ENCODE data around the gene NLRP5.

GRCh38 chr19:56079609-56080008 lies 93.0 kb downstream of the NLRP5 start:
- TF ChIP-seq CTCF (IDR thresholded peaks at IDR 0.05) (no peak), MAZ (IDR thresholded peaks at IDR 0.05; ENCODE audit: borderline replicate concordance, low read depth, low read length) (no peak), POLR2A (IDR thresholded peaks at IDR 0.05; ENCODE audit: low read length) (no peak), RCOR1 (IDR thresholded peaks at IDR 0.05; ENCODE audit: low read depth, low read length) (no peak), CBX8 (IDR thresholded peaks at IDR 0.05) (no peak), RNF2 (IDR thresholded peaks at IDR 0.05; ENCODE audit: borderline replicate concordance, low read depth) (no peak), SMC3 (IDR thresholded peaks at IDR 0.05) (no peak), FOSL2 (IDR thresholded peaks at IDR 0.05) (no peak), FOSL2 (CRISPR knock-in tag; IDR thresholded peaks at IDR 0.05) (no peak), USF2 (IDR thresholded peaks at IDR 0.05) (no peak), RFX5 (IDR thresholded peaks at IDR 0.05) (no peak), CHD4 (IDR thresholded peaks at IDR 0.05; ENCODE audit: borderline replicate concordance) (no peak), MYC (IDR thresholded peaks at IDR 0.05; ENCODE audit: borderline replicate concordance, low read length) (no peak)
- TF ChIP-seq, protein P1, sequence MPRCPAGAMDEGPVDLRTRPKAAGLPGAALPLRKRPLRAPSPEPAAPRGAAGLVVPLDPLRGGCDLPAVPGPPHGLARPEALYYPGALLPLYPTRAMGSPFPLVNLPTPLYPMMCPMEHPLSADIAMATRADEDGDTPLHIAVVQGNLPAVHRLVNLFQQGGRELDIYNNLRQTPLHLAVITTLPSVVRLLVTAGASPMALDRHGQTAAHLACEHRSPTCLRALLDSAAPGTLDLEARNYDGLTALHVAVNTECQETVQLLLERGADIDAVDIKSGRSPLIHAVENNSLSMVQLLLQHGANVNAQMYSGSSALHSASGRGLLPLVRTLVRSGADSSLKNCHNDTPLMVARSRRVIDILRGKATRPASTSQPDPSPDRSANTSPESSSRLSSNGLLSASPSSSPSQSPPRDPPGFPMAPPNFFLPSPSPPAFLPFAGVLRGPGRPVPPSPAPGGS (IDR thresholded peaks at IDR 0.05), result no peak
